Aorta (tissue), 5 donors: ENCODE measurements around the gene WFIKKN1. TPM values are rescaled to one million over a fixed set of nuclear protein-coding genes. Genes with fewer than 3 reads are reported as not detected.
"Not testable (repeated sequence)": the region's sequence is repeated elsewhere in the genome, so short reads cannot be mapped to it uniquely, and the experiment has no call there.

Source experiments
- ATAC-seq: fragments of 200-7000 bp; cut with Tn5 transposase; one replicate; pipeline ENCODE4 v1.9.1; 2022; ENCODE audit warnings: moderate library complexity; ENCODE audit not compliant: low FRiP score
- DNase-seq, 2 donors: peaks; one replicate each; pipeline ENCODE4 v3.0.0-alpha.2; 2020
- H3K27ac ChIP-seq, 2 donors: one replicate each; pipeline ENCODE4 v1.5.1; 2013; ENCODE audit warnings: low read length in 2 of 2, mild to moderate bottlenecking in 2 of 2, moderate library complexity in 2 of 2, control low read depth in 1 of 2, inconsistent platforms in 1 of 2, low read depth in 1 of 2
- H3K27me3 ChIP-seq, 2 donors: one replicate each; pipeline ENCODE4 v1.6.1; 2013; ENCODE audit warnings: control low read depth in 1 of 2, low read length in 1 of 2, mild to moderate bottlenecking in 1 of 2, moderate library complexity in 1 of 2; ENCODE audit not compliant: insufficient read depth in 2 of 2, control insufficient read depth in 1 of 2
- H3K36me3 ChIP-seq, 2 donors: one replicate each; pipeline ENCODE4 v1.6.1; 2013; ENCODE audit warnings: control low read depth in 1 of 2, low read length in 1 of 2, mild to moderate bottlenecking in 1 of 2; ENCODE audit not compliant: insufficient read depth in 2 of 2, control insufficient read depth in 1 of 2
- H3K4me1 ChIP-seq, 2 donors: one replicate each; pipeline ENCODE4 v1.6.1; 2013; ENCODE audit warnings: low read length in 2 of 2, control low read depth in 1 of 2, mild to moderate bottlenecking in 1 of 2, moderate library complexity in 1 of 2; ENCODE audit not compliant: insufficient read depth in 2 of 2, control insufficient read depth in 1 of 2
- H3K4me3 ChIP-seq, 2 donors: one replicate each; pipeline ENCODE4 v1.5.1; 2013; ENCODE audit warnings: low read length in 2 of 2, control low read depth in 1 of 2, mild to moderate bottlenecking in 1 of 2
- H3K9me3 ChIP-seq: one replicate; pipeline ENCODE4 v1.6.1; 2013; ENCODE audit warnings: mild to moderate bottlenecking, low read length; ENCODE audit not compliant: control insufficient read depth
- WGBS, 2 donors: extraction: QIAGEN DNeasy Blood & Tissue Kit; methylation state at CpG; one replicate each; pipeline ENCODE4 v1.1.7; 2013; 5-methylcytosine and 5-hydroxymethylcytosine counted together
- intact Hi-C, 2 donors: fragments of 100-400 bp; cut with DNase I; formaldehyde crosslinking; loops; one replicate each; pipeline versions ENCODE4 v1.14.2 to v1.15.0; 2022
- polyA plus RNA-seq, 2 donors: library from polyadenylated mRNA; stranded (reverse); fragments of 200-250 nt; gene quantifications; one replicate each; pipeline ENCODE4 v1.2.3, GENCODE V29; 2013
- total RNA-seq, 2 donors: library from RNA; stranded (reverse); fragmentation: NEBNext Ultra II Directional; extraction: Animal tissue kit (Norgen Biotek cat#: 25700); gene quantifications; one replicate each; pipeline ENCODE4 v1.2.1, GENCODE V29; 2021
- donor health status: healthy with polysubstance abuse.
- donor health status: Bipolar disorder and iron deficiency.
- donor health status: DM: no; HTN: no; CAD: no.
- donor health status: DM: no; HTN: no; CAD: no.
- donor health status: DM: yes; HTN: yes; CAD: no.

The WFIKKN1 gene
- total and polyA plus RNA-seq, 4 donors = 0.33 to 2.2 (median 0.83) TPM

DNA sequence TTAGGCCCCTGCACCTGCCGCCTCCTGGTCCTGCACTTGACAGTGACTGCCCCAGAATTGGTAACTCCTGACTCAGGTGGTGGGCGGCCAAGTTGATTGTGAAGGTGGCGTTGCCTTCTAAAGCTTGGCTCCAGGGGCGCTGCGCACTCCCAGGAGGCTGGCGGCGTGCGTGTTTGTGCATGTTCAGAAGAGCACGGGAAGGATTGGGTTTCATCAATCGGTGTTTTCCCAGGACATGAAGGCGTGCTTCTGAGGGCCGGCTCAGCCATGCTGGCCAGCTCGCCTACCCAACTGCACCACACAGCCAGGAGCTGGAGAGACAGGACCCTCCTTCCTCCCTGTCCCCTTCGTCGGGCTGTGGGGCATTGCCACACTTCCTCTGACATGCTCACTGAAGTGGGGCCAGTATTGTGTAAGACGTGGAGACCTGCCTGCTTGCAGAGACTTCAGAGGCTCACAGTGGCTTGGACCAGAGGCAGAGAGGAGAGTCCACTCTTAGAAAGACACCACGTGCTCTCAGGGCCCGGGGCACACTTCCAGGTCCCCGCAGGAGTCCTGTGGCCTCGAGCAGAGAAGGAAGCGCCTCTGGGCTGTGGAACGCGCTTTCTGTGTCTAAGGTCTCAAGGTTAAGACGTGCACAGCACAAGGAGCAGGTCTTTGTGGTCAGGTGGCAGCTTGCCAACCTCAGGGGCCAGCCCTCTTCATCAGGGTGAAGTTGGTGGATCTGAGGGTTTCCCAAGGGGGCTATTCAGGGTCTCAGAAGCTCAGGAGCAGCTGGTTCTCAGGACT, 38.1 kb upstream of the WFIKKN1 start:
- H3K27me3 ChIP-seq = no peaks in the 10 kb centered on the region
- H3K36me3 ChIP-seq = no peaks in the 10 kb centered on the region
- ATAC-seq (no peak), DNase-seq (peak; percentile 61 to 75)
- no peak overlapping the region for H3K4me3 ChIP-seq
- no peaks in the 10 kb centered on the region for H3K4me1 ChIP-seq
- H3K9me3 ChIP-seq = no peaks in the 10 kb centered on the region
- H3K27ac ChIP-seq = no peak overlapping the region
- WGBS, 2 donors = 78 to 83% methylated on average over 24 of the region's 24 CpGs
- intact Hi-C loops = no loop called here

DNA sequence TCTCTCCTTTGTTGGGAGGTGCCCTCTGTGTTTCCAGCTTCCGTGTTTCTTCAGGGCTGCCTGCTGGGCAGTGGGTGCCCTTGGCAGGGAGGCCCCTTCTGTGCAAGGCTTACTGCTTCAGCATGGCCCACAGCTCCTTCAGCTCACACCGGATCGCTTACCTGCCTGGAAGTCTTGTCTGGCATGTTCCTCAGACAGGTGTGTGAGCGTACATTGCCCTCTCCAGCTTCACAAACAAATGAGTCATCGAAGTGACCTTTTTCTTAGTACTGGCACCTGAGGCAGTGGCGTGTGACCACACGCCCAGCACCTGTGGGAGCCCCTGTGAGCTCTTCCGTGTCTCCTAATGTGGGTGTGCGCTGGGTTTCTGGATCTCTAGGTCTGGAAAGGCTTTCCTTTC, 37.4 kb upstream of the WFIKKN1 start:
- 82 to 88% methylated on average over 9 of the region's 9 CpGs for WGBS, 2 donors
- intact Hi-C loops = no loop called here
- no peak for ATAC-seq
- no peak for DNase-seq
- H3K4me1 ChIP-seq = no peaks in the 10 kb centered on the region
- H3K27me3 ChIP-seq = no peaks in the 10 kb centered on the region
- no peaks in the 10 kb centered on the region for H3K9me3 ChIP-seq
- H3K27ac ChIP-seq = no peak overlapping the region
- no peaks in the 10 kb centered on the region for H3K36me3 ChIP-seq
- H3K4me3 ChIP-seq = no peak overlapping the region

DNA sequence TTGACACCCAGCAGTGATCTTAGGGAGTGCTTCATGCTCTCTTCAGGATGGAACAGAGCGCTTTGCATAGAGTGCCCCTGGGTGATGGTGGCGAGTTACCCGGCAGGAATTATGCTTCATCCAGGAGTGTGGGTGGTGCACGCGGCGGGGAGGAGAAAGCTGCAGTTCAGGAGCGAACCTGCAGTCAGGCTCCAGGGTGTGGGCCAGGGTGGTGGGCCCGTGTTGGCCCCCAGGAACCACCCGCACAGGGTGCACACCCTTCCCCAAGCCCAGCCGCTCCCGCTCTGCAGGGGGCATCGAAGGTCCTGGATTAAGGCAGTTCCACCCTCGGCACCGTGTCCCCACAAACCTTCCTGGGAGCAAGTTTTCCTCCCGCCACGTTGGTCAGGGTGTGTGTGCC, 37.0 kb upstream of the WFIKKN1 start:
- peak in 1 of 2 donors; percentile 45 for DNase-seq
- ATAC-seq = no peak
- intact Hi-C loops = no loop called here
- H3K4me1 ChIP-seq = no peaks in the 10 kb centered on the region
- H3K4me3 ChIP-seq = no peak overlapping the region
- H3K9me3 ChIP-seq = no peaks in the 10 kb centered on the region
- WGBS, 2 donors = 86 to 87% methylated on average over 16 of the region's 16 CpGs
- no peaks in the 10 kb centered on the region for H3K27me3 ChIP-seq
- no peak overlapping the region for H3K27ac ChIP-seq
- H3K36me3 ChIP-seq = no peaks in the 10 kb centered on the region

DNA sequence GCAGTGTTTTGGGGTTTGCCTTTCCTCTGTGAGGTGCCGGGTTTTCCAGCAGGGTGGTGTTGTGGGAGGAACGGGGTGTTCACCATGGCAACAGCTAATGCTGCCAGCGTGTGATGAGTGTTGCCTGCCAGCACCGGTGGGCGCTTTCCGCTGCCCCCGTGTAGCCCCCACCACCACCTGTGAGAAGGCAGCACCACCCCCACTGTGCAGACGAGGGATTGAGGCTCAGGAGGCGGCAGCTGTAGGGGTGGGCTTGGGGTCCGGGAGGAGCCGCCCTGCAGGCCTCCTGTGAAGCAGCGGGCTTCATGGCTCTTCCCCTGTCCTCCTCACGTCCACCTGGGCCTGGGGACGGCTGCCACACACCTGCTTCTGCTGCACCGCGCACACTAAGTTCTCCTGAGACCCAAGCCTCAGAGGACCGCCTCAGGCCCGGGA, 35.7 kb upstream of the WFIKKN1 start:
- intact Hi-C loops = no loop called here
- H3K36me3 ChIP-seq = no peaks in the 10 kb centered on the region
- H3K27ac ChIP-seq = no peak overlapping the region
- no peak for DNase-seq
- H3K27me3 ChIP-seq = no peaks in the 10 kb centered on the region
- H3K4me1 ChIP-seq = no peaks in the 10 kb centered on the region
- no peaks in the 10 kb centered on the region for H3K9me3 ChIP-seq
- H3K4me3 ChIP-seq = no peak overlapping the region
- ATAC-seq = no peak
- 81 to 85% methylated on average over 15 to 18 of the region's 18 CpGs for WGBS, 2 donors

DNA sequence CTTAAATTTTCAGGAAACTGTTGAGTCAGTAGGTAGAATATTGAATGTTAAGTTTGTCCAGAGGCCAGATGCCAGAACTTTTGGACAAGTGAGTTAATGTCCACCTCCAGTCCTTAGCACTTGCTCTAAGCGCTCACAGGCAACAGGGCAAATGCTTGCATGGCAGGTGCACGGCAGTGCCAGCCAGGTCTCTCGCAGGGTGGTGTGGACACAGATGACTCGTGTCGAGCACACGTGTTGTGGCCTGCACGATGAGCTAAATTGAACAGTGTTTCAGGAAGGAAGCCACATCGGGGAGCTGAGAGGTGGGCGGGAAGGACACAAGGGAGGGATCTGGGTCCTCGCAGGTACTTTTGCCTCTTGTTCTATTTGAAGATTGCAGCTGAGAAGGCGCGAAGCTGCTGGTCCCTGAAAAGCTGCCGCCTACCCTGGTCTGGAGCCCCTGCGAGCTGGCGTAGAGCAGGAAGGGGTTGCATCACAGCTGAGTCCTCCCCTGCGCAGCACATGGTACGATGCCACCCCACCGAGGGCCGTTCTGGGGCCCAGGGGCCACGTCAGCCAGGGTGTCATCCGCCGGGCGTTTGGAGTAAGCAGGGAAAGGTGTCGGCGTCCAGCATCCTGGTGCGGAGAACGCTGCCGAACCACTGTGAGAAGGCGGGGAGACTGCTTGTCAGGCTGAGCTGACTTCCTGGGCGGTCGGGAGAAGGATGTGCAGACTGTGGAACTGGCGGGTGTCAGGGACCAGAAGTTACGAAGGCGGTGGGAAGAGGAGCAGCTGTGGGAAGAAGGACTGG, 34.6 kb upstream of the WFIKKN1 start:
- intact Hi-C loops = no loop called here
- H3K9me3 ChIP-seq = no peaks in the 10 kb centered on the region
- ATAC-seq (no peak), DNase-seq (no peak)
- H3K27ac ChIP-seq = no peak overlapping the region
- 92 to 94% methylated on average over 34 of the region's 34 CpGs for WGBS, 2 donors
- no peaks in the 10 kb centered on the region for H3K4me1 ChIP-seq
- no peaks in the 10 kb centered on the region for H3K27me3 ChIP-seq
- H3K36me3 ChIP-seq = no peaks in the 10 kb centered on the region
- H3K4me3 ChIP-seq = no peak overlapping the region

DNA sequence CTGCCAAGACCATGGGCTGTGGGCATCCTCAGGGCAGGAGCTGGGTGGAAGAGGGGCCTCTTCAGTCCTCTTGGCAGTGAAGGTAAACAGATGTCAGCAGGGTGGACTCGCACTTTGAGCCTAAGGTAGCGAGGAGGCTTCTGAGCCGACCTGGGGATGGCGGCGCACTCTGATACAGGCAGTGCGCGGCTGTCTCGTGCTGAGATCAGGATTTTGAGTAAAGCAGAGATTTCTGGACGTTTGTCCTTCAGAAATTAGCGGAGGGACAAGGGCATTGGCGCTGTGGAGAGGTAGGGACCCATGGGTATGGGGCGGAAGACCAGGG, 34.1 kb upstream of the WFIKKN1 start:
- no peaks in the 10 kb centered on the region for H3K27me3 ChIP-seq
- no peak for ATAC-seq
- WGBS, 2 donors = 94 to 95% methylated on average over 12 of the region's 12 CpGs
- no peak for DNase-seq
- intact Hi-C loops = no loop called here
- H3K4me1 ChIP-seq = no peaks in the 10 kb centered on the region
- no peaks in the 10 kb centered on the region for H3K9me3 ChIP-seq
- no peaks in the 10 kb centered on the region for H3K36me3 ChIP-seq
- H3K4me3 ChIP-seq = no peak overlapping the region
- H3K27ac ChIP-seq = no peak overlapping the region

DNA sequence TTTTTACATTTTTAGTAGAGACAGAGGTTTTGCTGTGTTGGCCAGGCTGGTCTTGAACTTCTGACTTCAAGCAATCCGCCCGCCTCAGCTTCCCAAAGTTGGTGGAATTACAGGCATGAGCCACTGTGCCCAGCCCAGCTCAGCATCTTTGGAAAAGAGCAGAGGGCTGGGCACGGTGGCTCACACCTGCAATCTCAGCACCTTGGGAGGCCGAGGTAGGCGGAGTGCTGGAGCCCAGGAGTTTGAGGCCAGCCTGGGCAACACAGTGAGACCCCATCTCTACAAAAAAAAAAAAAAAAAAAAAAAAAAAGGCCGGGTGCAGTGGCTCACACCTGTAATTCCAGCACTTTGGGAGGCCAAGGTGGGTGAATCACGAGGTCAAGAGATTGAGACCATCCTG, 33.1 kb upstream of the WFIKKN1 start:
- H3K27me3 ChIP-seq, intact Hi-C loops, H3K36me3 ChIP-seq, H3K4me3 ChIP-seq, DNase-seq, H3K9me3 ChIP-seq, H3K27ac ChIP-seq, ATAC-seq, H3K4me1 ChIP-seq: not testable (repeated sequence)
- 95 to 98% methylated on average over 7 of the region's 7 CpGs for WGBS, 2 donors

DNA sequence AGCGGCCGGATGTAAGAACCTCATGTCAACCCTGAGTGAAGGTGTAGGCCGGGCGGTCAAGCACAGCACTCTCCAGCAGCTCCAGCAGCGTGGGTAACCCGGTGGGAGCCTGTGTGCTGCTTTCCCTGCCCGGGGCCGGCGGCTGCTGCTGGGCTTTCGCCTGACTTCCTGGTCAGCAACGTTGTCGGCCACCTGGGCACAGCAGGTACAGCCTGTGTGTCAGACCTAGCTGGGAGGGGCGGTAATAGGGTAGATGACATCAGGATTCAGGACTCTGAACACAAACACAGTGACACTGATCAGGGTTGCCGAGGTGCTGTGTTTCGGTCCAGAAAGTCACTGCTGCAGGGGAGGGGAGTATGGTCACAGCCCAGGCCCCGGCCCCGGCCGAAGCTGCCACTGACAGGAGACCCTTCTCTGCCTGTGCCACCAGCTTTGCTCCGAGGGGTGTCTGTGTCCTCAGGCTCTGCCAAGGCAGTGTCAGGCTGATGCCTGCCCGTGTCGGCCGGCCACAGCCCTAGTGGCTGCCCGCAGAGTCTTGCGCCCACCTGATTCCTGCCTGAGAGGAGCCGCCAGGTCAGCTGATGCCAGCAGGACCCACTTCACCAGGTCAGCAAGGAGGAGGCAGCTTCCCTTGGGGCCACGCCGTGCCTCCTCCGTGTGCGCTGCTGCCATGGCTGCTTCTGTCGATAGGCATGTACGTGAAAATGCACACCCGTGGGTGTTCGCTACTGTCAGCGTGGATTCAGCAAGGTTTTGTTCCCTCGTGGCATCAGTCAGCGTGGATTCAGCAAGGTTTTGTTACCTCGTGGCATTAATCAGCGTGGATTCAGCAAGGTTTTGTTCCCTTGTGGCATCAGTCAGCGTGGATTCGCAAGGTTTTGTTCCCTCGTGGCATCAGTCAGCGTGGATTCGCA, 31.7 kb upstream of the WFIKKN1 start:
- intact Hi-C loops = no loop called here
- ATAC-seq = no peak
- no peaks in the 10 kb centered on the region for H3K36me3 ChIP-seq
- DNase-seq = no peak
- H3K4me1 ChIP-seq = no peaks in the 10 kb centered on the region
- no peaks in the 10 kb centered on the region for H3K9me3 ChIP-seq
- H3K27ac ChIP-seq = no peak overlapping the region
- no peaks in the 10 kb centered on the region for H3K27me3 ChIP-seq
- 95 to 98% methylated on average over 42 to 43 of the region's 43 CpGs for WGBS, 2 donors
- no peak overlapping the region for H3K4me3 ChIP-seq
